GM12878 (cell line): ENCODE data around the gene NUDCD2. TPM values are rescaled to one million over a fixed set of nuclear protein-coding genes. Genes with fewer than 3 reads are reported as not detected.

Experiments used
- BRCA1 ChIP-seq: IDR thresholded peaks from 2 replicates; pipeline ENCODE4 v1.6.1; 2011; ENCODE audit warnings: low read depth, low read length, improper control_type of control experiment
- CBX3 ChIP-seq: fragments of 200-600 bp; sonication (generic); IDR thresholded peaks from 2 replicates; pipeline ENCODE4 v1.6.1; 2016; ENCODE audit warnings: low read depth, borderline replicate concordance
- CHD4 ChIP-seq: fragments of 200-600 bp; sonication (generic); IDR thresholded peaks from 2 replicates; pipeline ENCODE4 v1.6.1; 2016; ENCODE audit warnings: mild to moderate bottlenecking
- EED ChIP-seq: sonication (generic); IDR thresholded peaks from 2 replicates; pipeline ENCODE4 v1.6.1; 2016; ENCODE audit warnings: antibody characterized with exemption, low read depth
- EGR1 ChIP-seq, 2 experiments: IDR thresholded peaks; 1 replicate in 1 of 2; 2 replicates in 1 of 2; pipeline ENCODE4 v1.6.1; 2011 to 2012; ENCODE audit warnings: low read depth in 2 of 2, low read length in 2 of 2, borderline replicate concordance in 1 of 2, mild to moderate bottlenecking in 1 of 2, moderate library complexity in 1 of 2
- IKZF2 ChIP-seq, 2 experiments: fragments of 450-650 bp; IDR thresholded peaks; 2 replicates each; pipeline ENCODE4 v1.6.1; 2017; ENCODE audit warnings: mild to moderate bottlenecking in 2 of 2, moderate library complexity in 2 of 2
- IRF4 ChIP-seq: IDR thresholded peaks from 2 replicates; pipeline ENCODE4 v1.6.1; 2011; ENCODE audit warnings: low read depth, low read length
- KDM1A ChIP-seq: fragments of 200-600 bp; sonication (generic); IDR thresholded peaks from 2 replicates; pipeline ENCODE4 v1.6.1; 2016; ENCODE audit warnings: borderline replicate concordance
- MEF2B ChIP-seq: fragments of 450-650 bp; IDR thresholded peaks from 2 replicates; pipeline ENCODE4 v1.6.1; 2018; ENCODE audit warnings: mild to moderate bottlenecking, moderate library complexity; ENCODE audit not compliant: partially characterized antibody, poor library complexity, severe bottlenecking
- MXI1 ChIP-seq: fragments of 150-350 bp; IDR thresholded peaks from 2 replicates; pipeline ENCODE4 v1.6.1; 2011; ENCODE audit warnings: low read depth, mild to moderate bottlenecking, inconsistent platforms, low read length, improper control_type of control experiment
- NBN ChIP-seq: fragments of 450-650 bp; IDR thresholded peaks from 2 replicates; pipeline ENCODE4 v1.6.1; 2016
- NRF1 ChIP-seq: conservative IDR thresholded peaks from 2 replicates; pipeline ENCODE4 v1.6.1; 2011; ENCODE audit warnings: mild to moderate bottlenecking, low read depth, low read length, improper control_type of control experiment
- PAX5 ChIP-seq: IDR thresholded peaks from 2 replicates; pipeline ENCODE4 v1.6.1; 2011; ENCODE audit warnings: low read depth, low read length, borderline replicate concordance
- PKNOX1 ChIP-seq: fragments of 450-650 bp; IDR thresholded peaks from 2 replicates; pipeline ENCODE4 v1.6.1; 2016; ENCODE audit warnings: mild to moderate bottlenecking
- TCF12 ChIP-seq: IDR thresholded peaks from 2 replicates; pipeline ENCODE4 v1.6.1; 2011; ENCODE audit warnings: low read depth, mild to moderate bottlenecking, low read length
- YBX1 ChIP-seq: fragments of 450-650 bp; IDR thresholded peaks from 2 replicates; pipeline ENCODE4 v1.6.1; 2016; ENCODE audit warnings: antibody characterized with exemption
- ZBTB11 ChIP-seq: fragments of 450-650 bp; formaldehyde crosslinking; IDR thresholded peaks from 2 replicates; pipeline ENCODE4 v1.5.0; 2022; ENCODE audit warnings: mild to moderate bottlenecking, missing genetic modification characterization
- ZNF217 ChIP-seq: fragments of 450-650 bp; IDR thresholded peaks from 2 replicates; pipeline ENCODE4 v1.6.1; 2017; ENCODE audit warnings: antibody characterized with exemption, mild to moderate bottlenecking
- ZNF384 ChIP-seq: IDR thresholded peaks from 2 replicates; pipeline ENCODE4 v1.6.1; 2012; ENCODE audit warnings: low read depth, mild to moderate bottlenecking, low read length, improper control_type of control experiment, borderline replicate concordance
- ZSCAN29 ChIP-seq: fragments of 450-650 bp; IDR thresholded peaks from 2 replicates; pipeline ENCODE4 v1.6.1; 2017; ENCODE audit warnings: mild to moderate bottlenecking, moderate library complexity
- polyA plus RNA-seq, 11 experiments: library from polyadenylated mRNA; depleted of rRNA in 4 of 11; unstranded in 6 of 11; stranded (reverse) in 5 of 11; fragments of >200 nt; fragmentation: Nextera tagmentation in 4 of 11; fragmentation: Illumina TruSeq in 1 of 11; extraction: Ambion mirVana in 4 of 11; extraction: Trizol in 1 of 11; gene quantifications; 1 replicate in 1 of 11; 2 replicates in 10 of 11; pipeline versions ENCODE4 v1.2.1 to v1.2.3, GENCODE V29; 2011 to 2016; ENCODE audit warnings: inconsistent platforms in 2 of 11, missing spikeins in 2 of 11, low read depth in 1 of 11
- total RNA-seq, 4 experiments: library from RNA; depleted of rRNA in 3 of 4; stranded (reverse); fragments of >200 nt in 3 of 4; fragmentation: Illumina TruSeq in 1 of 4; extraction: Trizol in 1 of 4; gene quantifications; 2 replicates each; pipeline versions ENCODE4 v1.2.1 to v1.2.3, GENCODE V29; 2013 to 2021
- TF ChIP-seq, protein P1 (sequence below): fragments of 450-650 bp; IDR thresholded peaks from 2 replicates; pipeline ENCODE4 v1.6.1; 2017; ENCODE audit warnings: low read depth, mild to moderate bottlenecking, moderate library complexity
- TF ChIP-seq, protein P2 (sequence below): IDR thresholded peaks from 2 replicates; pipeline ENCODE4 v1.6.1; 2011; ENCODE audit warnings: low read depth, mild to moderate bottlenecking, low read length, moderate library complexity, borderline replicate concordance; ENCODE audit errors: extremely low read depth
- TF ChIP-seq, protein P3 (sequence below): IDR thresholded peaks from 2 replicates; pipeline ENCODE4 v1.6.1; 2011; ENCODE audit warnings: low read depth, low read length, improper control_type of control experiment, borderline replicate concordance

Gene NUDCD2
- total and polyA plus RNA-seq, 10 of the 15 experiments (the other 5 are each of a cell fraction or from before 2014, with no cell fraction given): 9.1 to 133 (median 24.6) TPM

DNA sequence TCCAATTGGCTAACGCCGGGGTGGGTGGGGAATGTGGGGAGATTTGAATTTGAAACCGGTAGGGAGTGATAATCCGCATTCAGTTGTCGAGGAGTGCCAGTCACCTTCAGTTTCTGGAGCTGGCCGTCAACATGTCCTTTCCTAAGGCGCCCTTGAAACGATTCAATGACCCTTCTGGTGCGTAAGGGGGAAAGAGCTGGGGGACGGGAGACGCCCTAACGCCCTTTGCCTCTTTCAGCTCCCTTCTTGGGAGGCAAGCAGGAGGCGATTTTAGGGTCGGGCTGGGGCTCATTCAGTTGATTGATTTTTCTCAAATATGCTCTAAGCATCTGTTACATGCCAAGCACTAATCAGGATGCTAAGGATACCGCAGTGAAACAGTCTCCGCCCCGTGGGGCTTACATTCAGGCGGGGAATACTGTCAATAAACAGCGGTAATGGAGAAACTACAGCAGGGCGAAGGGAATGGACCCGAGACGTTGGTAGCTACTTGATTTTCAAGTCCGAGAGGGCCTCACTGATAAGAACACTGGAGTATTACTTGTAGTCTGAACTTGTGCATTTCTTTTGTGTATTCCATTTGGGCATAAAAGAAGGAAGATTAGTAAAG lies 765 bp upstream of the NUDCD2 start, which contains the start of gene HMMR (continued):
- no peak for TF ChIP-seq CBX3
- TF ChIP-seq NBN: no peak
- TF ChIP-seq PAX5: no peak
- TF ChIP-seq YBX1: no peak
- TF ChIP-seq, protein P1, sequence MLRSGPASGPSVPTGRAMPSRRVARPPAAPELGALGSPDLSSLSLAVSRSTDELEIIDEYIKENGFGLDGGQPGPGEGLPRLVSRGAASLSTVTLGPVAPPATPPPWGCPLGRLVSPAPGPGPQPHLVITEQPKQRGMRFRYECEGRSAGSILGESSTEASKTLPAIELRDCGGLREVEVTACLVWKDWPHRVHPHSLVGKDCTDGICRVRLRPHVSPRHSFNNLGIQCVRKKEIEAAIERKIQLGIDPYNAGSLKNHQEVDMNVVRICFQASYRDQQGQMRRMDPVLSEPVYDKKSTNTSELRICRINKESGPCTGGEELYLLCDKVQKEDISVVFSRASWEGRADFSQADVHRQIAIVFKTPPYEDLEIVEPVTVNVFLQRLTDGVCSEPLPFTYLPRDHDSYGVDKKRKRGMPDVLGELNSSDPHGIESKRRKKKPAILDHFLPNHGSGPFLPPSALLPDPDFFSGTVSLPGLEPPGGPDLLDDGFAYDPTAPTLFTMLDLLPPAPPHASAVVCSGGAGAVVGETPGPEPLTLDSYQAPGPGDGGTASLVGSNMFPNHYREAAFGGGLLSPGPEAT: no peak
- TF ChIP-seq KDM1A: no peak
- no peak for TF ChIP-seq ZNF217
- no peak for TF ChIP-seq ZBTB11 (CRISPR knock-in tag)
- TF ChIP-seq, protein P2, sequence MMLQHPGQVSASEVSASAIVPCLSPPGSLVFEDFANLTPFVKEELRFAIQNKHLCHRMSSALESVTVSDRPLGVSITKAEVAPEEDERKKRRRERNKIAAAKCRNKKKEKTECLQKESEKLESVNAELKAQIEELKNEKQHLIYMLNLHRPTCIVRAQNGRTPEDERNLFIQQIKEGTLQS: no peak
- no peak for TF ChIP-seq MEF2B
- TF ChIP-seq EED: no peak
- TF ChIP-seq, protein P3, sequence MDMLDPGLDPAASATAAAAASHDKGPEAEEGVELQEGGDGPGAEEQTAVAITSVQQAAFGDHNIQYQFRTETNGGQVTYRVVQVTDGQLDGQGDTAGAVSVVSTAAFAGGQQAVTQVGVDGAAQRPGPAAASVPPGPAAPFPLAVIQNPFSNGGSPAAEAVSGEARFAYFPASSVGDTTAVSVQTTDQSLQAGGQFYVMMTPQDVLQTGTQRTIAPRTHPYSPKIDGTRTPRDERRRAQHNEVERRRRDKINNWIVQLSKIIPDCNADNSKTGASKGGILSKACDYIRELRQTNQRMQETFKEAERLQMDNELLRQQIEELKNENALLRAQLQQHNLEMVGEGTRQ: no peak
- TF ChIP-seq PKNOX1: no peak
- TF ChIP-seq EGR1 (IDR thresholded peaks at IDR 0.05; ENCODE audit: borderline replicate concordance in 1 of 2, low read depth in 2 of 2, low read length in 2 of 2): no peak
- no peak for TF ChIP-seq CHD4
- TF ChIP-seq IKZF2 (IDR thresholded peaks at IDR 0.05): no peak
- no peak for TF ChIP-seq TCF12
- TF ChIP-seq BRCA1: no peak
- no peak for TF ChIP-seq ZNF384
- TF ChIP-seq IRF4: no peak
- TF ChIP-seq ZSCAN29: peak; percentile 84
- TF ChIP-seq NRF1: no peak
- no peak for TF ChIP-seq MXI1
